ENCODE data around the gene FRAS1.

GRCh38 chr4:78496021-78496643, 439.0 kb downstream of the FRAS1 start:
- TF ChIP-seq CTCF (IDR thresholded peaks at IDR 0.05; ENCODE audit: poor library complexity, severe bottlenecking): no peak
- no peak for TF ChIP-seq EP300 (conservative IDR thresholded peaks at IDR 0.05; ENCODE audit: poor library complexity, severe bottlenecking)
- TF ChIP-seq TAF1 (IDR thresholded peaks at IDR 0.05; ENCODE audit: low read depth): no peak
- TF ChIP-seq POLR2AphosphoS5 (IDR thresholded peaks at IDR 0.05): no peak

Data from neural cell (in vitro differentiated cells).